Fibroblast of skin of back (primary cell): ENCODE data around the gene NUP188.
"Not testable (repeated sequence)": the region's sequence is repeated elsewhere in the genome, so short reads cannot be mapped to it uniquely, and the experiment has no call there.

Experiments
- DNase-seq: peaks from one replicate; pipeline ENCODE4 v3.0.0-alpha.2; 2013

The NUP188 gene

DNA sequence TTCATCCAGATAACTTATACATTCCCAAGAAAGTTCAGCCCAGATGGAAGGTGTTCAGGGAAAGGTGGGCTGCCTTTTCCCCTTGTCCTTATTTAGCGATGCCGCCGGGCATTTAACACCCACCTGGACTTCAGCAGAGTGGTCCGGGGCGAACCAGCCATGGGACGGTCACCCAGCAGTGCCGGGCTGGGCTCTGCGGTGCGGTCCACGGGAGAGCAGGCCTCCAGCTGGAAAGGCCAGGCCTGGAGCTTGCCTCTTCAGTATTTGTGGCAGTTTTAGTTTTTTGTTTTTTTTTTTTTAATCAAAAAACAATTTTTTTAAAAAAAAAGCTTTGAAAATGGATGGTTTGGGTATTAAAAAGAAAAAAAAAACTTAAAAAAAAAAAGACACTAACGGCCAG, 30.8 kb upstream of the NUP188 start:
- no peak for DNase-seq

DNA sequence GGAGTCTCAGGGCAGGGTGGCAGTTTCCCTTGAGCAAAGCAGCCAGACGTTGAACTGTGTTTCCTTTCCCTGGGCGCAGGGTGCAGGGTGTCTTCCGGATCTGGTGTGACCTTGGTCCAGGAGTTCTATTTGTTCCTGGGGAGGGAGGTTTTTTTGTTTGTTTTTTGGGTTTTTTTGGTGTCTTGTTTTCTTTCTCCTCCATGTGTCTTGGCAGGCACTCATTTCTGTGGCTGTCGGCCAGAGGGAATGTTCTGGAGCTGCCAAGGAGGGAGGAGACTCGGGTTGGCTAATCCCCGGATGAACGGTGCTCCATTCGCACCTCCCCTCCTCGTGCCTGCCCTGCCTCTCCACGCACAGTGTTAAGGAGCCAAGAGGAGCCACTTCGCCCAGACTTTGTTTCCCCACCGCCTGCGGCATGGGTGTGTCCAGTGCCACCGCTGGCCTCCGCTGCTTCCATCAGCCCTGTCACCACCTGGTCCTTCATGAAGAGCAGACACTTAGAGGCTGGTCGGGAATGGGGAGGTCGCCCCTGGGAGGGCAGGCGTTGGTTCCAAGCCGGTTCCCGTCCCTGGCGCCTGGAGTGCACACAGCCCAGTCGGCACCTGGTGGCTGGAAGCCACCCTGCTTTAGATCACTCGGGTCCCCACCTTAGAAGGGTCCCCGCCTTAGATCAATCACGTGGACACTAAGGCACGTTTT, 30.2 kb upstream of the NUP188 start:
- DNase-seq, result peak; percentile 52

DNA sequence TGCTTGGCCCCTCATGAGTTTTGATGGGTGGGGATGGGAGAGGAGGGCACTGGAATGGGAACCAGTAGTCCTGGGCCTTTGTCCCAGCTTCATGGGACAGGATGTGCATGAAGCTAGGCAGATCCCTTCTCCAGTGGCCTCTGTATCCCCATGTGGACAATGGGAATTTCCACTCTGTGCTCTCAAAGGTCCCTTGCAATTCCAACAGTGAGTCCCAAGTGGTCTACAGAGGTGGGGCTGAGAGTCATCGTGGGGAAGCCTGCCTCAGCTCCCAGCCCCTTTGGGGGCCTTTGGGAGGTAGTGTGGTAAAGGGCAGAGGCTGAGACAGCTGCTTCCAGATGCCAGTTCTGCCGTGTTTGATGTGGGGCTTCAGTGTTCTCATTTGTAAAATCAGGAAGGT, 28.6 kb upstream of the NUP188 start:
- no peak for DNase-seq

DNA sequence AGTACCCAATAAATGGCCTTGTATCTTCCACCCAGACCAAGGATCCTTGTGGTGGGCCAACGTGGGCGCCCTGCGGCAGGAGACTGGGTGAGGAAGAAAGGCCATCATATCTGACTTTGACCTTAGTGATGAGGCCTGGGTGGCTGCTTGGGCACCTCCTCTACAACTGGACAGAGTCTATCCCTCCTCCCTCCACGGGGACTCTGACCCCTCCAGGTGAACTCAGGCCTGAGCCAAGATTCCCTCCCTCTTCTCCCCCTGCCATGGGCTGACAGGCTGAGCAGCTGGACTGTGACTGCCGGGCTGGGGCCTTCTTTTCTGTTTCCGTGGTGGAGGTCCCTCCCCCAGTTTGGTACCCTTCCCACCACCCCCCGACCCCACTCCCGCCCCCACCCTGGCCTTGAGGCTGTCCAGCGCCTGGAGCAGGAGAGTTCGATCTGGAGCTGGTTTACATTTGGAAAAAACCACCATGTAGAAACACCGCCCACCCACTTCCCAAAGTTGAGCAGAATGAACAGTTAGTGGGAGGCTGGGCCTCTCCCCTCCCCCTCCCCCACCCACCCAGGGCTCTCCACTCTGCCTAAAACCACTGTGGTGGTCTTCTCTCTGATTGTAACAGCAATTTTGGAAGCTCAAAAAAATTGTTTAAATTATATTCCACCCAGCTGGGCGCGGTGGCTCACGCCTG, 28.0 kb upstream of the NUP188 start:
- no peak for DNase-seq

DNA sequence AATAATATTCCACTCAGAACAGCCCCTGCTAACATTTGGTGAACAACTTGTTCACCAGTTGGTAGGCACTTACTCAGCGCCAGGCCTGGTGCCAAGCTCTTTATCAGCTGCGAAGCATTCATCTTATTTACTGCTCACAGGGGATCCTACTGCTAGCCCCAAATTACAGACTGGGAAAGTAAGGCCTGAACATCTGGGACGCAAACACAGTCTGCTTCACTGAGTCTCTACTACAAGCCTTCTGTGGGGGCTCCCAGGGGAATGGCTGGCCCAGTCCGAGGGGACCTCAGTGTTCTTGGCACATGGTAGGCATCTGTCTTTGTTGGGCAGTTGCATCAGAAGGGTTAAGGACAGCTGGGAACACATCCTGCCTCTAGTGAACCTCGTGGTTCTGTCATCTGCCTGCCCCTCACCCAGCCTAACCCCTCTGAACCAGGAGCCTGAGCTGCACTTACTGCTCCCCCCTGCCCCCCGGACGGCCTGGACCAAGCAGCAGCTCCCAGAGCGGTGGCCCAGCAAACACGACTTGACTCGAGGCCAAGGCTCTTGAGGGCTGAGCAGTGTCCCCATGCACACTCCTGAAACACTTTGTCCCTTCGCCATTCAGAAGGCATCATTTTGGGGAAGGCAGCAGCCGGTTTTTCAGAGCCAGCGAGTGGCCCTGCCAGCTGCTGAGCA, 27.0 kb upstream of the NUP188 start, which contains the start of gene PHYHD1:
PHYHD1 (plus strand) TSS at position 602 of the 678 bp plus-strand sequence. CDS start 1,342 bp downstream, outside the sequence.
- DNase-seq, result peak; percentile 70

DNA sequence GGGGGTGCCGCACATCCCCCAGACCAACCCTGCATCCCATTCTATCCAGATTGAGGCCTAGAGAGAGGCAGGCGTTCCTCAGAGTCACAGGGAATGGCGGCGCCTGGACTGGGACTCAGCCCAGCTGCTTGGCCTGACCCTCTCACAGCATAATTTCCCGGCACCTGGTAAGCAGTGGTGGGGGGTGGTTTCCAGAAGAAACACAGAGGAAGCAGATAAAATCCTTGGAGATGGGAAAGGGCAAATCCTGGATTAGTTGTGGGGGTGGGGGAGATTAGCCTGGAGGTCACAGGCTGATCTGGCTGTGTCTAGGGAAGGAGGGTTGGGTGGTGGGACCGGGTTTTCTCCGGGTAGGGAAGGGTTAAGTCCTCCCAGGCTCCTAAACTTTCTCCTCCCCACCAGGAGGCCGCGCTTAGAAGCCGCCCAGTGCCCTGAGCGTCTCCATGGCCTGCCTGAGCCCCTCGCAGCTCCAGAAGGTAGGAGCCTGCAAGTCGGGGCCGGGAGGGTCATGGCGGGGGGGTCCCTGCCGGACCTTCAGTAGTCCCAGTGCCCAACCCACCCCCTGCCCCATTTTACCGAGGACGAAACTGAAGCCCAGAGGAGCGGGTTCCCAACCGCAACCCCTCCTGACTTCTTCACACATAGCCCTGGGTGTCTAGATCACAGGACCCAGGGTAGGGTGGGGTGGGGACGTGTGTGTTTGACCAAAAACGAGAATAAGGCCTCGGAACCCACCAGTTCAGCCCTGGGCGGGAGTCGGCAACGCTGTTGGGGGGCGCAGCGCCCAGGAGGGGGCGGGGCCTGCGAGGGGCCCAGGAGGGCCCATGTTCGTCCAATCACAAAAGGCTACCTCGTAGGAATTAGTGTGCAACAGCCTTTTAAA, 25.4 kb upstream of the NUP188 start:
- DNase-seq, result peak; percentile 64

DNA sequence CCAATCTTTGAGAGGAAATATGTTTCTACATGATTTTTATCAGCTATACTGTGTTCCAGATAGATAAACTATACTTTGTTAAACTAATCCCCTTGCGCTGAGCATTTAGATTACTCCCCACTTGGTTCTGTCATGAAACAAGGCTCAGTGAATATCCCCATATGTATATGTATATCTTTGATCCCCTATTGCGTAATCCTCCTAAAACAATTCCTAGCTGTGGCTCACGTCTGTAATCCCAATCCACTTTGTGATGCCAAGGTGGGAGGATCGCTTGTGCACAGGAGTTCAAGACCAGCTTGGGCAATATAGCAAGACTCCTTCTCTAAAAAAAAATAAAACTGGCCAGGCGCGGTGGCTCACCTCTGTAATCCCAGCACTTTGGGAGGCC, 24.0 kb upstream of the NUP188 start:
- DNase-seq, result no peak

DNA sequence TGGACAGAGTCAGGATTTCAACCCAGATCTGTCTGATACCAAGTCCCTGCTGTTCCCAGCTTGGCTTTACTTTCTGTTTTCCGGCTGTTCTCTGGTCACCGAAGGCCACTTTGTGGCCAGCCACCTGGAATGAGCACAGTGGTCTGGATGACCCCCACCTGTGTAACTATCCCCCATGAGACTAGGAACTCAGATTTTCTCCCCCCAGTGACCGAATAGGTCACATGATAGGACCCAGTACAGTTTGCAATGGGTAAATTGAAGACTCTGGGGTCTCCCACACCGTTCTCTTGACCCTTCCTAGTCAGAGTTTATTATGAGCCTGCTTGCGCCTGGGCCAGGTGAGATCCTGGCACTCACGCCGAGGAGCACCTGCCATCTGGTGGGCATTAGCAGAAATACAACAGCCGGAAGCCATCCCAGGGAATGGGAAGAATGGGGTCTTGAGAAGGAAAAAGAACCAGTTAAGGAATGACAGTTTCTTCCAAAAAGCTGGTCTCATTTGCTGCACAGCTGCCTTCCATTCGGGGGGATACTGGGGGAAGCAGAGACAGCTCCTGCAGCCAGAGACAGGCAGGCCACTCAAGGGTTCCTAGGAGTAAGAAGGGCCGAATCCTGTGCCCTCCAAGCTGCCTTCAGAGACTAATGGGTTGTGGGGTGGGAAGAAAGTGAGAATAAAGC, 19.6 kb upstream of the NUP188 start:
- peak; percentile 44 for DNase-seq

DNA sequence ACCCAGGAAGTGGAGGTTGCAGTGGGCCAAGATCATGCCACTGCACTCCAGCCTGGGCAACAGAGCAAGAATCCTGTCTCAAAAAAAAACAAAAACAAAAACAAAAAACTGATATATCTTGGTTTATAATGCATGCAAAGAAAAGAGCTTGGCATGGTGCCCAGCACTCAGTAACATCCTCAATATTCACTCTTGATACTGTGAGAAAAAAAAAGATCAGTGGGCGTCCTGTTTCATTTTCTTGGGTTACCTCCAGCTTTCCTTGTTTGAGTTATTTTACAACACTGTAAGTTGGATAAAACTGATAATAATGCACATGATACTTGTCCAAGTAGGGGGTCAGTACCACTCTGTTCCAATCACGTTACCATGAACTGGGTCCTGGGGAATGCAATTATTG, 18.9 kb upstream of the NUP188 start:
- no peak for DNase-seq

DNA sequence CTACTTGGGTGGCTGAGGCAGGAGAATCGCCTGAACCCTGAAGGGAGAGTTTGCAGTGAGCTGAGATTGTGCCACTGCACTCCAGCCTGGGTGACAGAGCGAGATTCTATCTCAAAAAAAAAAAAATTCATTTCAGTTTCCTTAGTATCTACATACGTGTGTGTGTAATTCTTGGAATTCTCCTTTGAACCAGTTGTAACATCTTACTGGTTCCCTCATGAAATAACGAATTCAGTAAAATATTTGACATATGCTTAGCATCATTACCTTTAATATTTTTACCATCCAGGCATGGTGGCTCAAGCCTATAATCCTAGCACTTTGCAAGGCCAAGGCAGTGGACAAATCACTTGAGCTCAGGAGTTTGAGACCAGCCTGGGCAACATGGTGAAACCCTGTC, 17.9 kb upstream of the NUP188 start:
- no peak for DNase-seq

DNA sequence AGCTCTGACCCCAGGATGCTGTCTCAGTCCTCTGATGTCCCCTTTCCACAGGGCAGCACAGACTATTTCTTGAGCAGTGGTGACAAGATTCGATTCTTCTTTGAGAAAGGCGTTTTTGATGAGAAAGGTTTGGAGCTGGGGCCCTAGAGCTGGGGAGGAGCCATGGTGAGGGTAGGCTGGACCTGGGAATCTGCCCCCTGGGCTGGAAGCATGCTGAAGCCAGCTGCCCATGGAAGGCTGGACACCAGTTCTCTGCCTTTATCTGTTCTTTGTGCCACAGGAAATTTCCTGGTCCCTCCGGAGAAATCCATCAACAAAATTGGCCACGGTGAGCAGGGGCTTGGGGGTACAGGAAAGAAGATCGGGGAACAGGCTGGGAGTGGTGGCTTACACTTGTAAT, 13.8 kb upstream of the NUP188 start:
- no peak for DNase-seq

DNA sequence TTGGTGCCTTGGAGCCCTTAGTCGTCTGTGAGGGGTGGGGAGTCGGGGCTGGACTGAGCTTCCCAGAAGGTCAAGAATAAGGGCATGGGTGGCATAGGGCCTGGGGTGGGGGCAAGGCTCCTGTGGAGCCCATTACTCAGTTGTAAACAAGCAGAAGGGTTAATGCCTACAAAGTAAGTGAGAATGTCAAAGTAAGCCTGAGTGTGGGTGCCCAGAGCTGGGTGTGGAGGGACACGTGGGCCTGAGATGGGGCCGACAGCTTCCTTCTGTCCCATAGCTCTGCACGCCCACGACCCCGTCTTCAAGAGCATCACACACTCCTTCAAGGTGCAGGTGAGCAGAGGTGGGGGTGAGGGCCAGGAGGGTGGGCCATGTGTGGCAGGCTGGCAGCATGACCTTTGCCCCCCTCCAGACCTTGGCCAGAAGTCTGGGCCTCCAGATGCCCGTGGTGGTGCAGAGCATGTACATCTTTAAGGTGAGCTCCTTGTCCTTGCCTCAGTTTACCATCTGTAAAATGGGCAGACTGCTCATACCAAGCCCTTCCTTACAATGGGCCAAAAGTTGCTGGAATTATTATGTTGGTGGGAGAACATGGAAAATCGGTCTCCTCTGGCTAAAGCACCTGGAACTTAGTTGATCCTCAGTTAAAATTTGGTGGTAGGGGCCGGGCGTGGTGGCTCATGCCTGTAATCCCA, 11.2 kb upstream of the NUP188 start:
- no peak for DNase-seq

DNA sequence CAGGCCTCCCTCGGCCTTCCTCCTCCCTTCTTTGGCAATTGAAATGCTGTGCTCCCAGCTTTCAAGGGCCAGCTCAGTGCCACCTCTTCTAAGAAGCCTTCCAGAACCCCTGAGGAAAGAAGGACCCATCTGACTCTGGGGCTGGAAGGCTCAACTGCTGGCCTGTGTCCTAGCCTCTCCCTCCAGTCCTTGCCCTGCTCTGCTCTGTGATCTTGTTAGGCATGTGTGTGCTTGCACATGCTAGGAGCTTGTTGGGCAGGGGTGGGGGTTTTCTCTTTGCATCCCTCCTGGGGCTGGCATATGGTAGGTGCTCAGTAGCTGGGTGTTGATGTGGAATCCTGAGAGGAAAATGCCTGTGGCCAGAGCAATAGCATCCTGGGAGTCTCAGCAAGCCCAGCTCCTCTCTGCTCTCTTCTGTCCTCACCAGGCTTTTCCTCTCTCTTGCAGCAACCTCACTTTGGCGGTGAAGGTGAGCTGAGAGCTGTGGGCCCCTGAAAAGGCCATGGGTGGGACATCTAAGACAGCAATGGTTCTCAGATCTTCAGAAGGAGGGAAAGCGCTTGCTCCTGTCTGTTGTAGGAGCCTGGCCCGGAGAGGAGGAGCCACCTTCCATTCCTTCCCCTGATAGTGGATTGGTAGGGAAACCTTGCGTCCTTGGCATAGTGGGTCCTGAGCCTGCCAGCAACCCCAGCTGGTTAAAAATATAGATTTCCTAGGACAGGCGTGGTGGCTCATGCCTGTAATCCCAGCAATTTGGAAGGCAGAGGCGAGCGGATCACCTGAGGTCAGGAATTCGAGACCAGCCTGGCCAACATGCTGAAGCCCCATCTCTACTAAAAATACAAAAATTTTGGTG, 10.0 kb upstream of the NUP188 start:
- no peak for DNase-seq

DNA sequence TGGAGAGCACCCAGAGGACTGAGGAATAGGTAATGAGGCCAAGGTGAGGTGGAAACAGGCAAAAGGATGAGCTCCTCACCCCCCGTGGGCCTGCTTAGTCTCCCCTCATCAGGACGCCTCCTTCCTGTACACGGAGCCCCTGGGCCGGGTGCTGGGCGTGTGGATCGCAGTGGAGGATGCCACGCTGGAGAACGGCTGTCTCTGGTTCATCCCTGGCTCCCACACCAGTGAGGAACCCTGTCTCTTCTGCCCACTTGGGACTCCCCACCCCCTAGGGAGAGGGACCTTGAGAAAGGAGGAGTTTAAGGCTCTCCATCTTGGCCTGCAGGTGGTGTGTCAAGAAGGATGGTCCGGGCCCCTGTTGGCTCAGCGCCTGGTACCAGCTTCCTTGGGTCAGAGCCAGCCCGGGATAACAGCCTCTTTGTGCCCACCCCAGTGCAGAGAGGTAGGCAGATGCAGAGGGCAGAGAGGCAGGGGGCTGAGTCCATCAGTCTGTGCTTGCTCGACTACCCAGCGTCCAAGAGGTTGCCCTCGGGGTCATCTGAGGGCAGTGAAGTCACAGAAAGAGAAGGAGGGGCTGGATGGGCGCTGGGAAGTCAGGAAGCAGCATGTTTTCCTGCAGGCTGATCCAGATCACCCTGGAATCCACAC, 7.1 kb upstream of the NUP188 start:
- no peak for DNase-seq

DNA sequence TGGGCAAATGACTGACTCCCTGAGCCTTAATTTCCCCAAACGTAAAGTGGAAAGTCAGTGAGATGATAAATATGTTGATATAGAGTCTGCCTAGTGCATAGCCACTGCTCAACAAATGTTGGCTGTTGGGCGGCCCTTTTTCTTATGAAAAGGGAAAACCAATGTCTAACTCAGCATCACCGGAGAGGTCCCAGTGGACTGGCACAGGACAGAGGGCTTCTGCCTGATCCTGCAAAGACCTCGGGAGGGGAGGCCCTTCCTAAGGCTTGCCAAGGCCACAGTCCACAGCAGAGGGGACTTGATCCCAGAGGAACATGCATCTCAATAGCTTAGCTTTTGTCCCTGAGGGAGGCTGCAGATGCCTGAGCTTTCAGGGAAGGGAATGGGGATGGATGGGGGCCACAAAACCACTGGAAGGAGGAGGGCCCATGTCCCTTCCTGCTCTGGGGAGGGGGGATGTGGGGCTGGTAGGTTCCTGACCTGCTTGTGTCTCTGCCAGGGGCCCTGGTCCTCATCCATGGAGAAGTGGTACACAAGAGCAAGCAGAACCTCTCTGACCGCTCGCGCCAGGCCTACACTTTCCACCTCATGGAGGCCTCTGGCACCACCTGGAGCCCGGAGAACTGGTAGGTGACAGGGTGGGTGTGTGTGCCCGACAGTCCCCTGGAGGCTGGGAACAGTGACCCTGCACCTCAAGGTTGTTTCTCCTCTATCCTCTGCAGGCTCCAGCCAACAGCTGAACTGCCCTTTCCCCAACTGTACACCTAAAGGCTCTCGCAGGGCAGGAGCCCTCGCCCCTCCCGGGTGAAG, 6.3 kb upstream of the NUP188 start:
- no peak for DNase-seq

DNA sequence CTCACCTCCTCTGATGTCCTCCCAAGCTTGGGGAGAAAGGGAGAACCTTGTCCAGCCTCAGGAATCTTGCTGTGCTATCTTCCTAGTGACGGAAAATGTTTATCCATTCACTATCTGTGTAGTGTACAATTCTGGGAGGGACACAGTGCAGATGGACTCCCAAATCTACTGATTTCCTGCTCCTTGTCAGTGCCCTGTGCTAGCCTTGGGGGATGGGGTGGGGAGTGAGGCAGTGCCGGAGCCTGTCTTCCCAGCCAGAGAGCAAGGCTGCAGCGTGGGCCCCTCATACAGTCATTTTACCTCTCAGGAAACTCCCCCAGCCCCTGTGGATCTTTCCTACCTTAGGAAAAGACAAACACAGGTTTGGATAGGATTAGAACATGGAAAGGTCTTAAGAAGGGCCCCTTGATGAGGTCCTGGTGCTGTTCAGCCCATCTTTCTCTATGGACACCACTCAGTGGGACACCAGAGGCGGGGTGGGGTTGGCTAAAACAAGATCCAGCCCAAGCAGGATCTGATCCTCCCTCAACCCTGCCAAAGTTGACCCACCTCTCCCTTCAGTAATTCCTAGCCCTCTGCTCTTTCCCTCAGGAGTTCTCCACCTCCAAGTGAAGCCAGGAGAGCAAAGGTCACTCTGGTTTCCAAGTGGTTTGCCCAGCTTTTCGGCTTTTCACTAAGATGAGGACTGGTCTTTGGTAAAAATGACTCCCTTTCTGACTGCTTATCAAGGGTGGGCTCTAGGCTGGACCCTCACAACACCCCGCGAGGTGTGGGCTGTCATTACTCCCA, 3.5 kb upstream of the NUP188 start:
- no peak for DNase-seq

DNA sequence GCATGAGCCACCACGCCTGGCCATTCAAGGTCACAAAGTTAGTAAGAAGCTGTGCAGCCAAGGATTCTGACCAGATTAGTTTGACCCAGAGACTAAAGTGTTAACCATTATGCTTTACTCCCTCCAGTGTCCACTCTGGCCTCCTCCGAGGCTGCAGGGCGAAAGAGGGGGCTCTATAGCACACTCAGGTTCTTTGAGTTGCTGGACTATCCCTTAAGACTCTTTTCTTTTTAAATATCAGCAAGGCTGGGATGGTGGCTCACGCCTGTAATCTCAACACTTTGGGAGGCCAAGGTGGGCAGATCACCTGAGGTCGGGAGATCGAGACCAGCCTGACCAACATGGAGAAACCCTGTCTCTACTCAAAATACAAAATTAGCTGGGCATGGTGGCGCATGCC, 2.5 kb upstream of the NUP188 start:
- not testable (repeated sequence) for DNase-seq

DNA sequence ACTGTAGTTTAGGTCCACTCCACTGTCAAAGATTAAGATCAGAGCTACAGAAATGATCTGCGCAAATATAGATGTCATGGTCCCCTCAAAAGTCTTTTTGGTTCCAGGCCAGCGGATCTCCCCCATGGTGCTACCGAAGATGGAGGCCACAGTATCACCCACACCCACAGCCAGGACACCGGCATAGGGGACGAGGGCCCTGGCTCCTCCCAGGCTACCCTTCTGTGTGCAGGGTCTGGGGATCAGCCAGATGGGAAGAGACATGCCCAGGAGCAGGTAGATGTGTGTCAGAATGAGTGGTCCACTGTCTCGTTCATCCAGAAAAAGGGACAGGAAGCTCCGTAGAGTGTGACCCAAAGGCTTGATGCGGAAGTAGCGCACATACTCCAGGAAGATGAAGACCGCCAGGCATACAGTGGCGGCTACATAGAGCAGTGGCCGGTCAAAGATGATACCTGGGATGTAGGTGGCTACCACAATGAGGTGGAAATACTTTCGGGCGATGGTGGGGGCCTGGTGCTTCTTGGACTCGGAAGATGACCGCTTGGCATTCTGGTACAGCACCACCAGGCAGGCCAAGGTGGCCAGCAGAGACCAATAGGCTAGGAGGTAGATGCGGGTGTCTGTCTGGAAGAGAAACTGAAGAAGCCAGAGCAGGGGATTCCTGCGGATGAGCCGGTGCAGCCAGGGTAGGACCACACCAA, 1.5 kb upstream of the NUP188 start:
- no peak for DNase-seq
